Osteocyte (in vitro differentiated cells): ENCODE measurements around the gene WDR27. TPM values are rescaled to one million over a fixed set of nuclear protein-coding genes. Genes with fewer than 3 reads are reported as not detected.

Experiments
- DNase-seq: peaks from one replicate; pipeline ENCODE4 v3.0.0; 2021; ENCODE audit warnings: mixed read lengths; ENCODE audit not compliant: unreplicated experiment; ENCODE audit errors: extremely low spot score
- H3K27ac Mint-ChIP-seq: one replicate; pipeline ENCODE4 v1.8.0; 2021; ENCODE audit warnings: mild to moderate bottlenecking, mixed read lengths; ENCODE audit not compliant: unreplicated experiment
- H3K27me3 Mint-ChIP-seq: one replicate; pipeline ENCODE4 v1.8.0; 2021; ENCODE audit warnings: mixed read lengths; ENCODE audit not compliant: unreplicated experiment
- H3K36me3 Mint-ChIP-seq: one replicate; pipeline ENCODE4 v1.8.0; 2021; ENCODE audit warnings: mixed read lengths; ENCODE audit not compliant: unreplicated experiment
- H3K4me1 Mint-ChIP-seq: one replicate; pipeline ENCODE4 v1.8.0; 2021; ENCODE audit warnings: mixed read lengths; ENCODE audit not compliant: unreplicated experiment
- H3K4me3 Mint-ChIP-seq: one replicate; pipeline ENCODE4 v1.8.0; 2021; ENCODE audit warnings: mild to moderate bottlenecking, moderate library complexity, mixed read lengths; ENCODE audit not compliant: unreplicated experiment
- H3K9me3 Mint-ChIP-seq: one replicate; pipeline ENCODE4 v1.8.0; 2021; ENCODE audit warnings: mixed read lengths; ENCODE audit not compliant: unreplicated experiment
- CTCF ChIP-seq: fragments of 200-600 bp; sonication (generic); IDR thresholded peaks from 2 replicates; pipeline ENCODE4 v1.5.0; 2021; ENCODE audit warnings: antibody characterized with exemption, mild to moderate bottlenecking, moderate library complexity
- total RNA-seq: library from RNA; stranded (reverse); gene quantifications from 2 replicates; pipeline ENCODE4 v1.2.1, GENCODE V29; 2021

The WDR27 gene
- total RNA-seq, 1 donor from 2014 or later, result 37.4 TPM

DNA sequence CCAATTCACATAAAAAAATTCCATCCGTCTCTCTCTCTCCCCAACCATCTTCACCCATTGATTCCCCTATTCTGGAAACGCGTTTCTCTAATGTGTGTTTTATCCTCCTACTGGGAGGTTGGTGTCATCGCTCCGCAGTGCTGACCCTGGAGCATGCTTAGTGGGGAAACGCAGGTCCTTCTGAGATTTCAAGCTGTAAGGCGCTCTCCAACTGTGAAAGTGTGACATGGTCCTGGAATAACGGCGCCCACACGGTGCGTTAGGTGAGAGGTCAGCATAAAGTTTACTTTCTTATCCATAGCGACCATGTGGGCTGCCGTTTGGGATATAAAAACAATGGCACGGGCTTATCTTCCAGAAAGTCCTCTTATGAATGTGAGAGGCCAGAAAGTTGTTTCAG is 123.9 kb downstream of the WDR27 start:
- DNase-seq, result no peak
- H3K9me3 Mint-ChIP-seq, result no peaks in the 10 kb centered on the region
- no peak overlapping the region for H3K4me3 Mint-ChIP-seq
- H3K36me3 Mint-ChIP-seq, result peaks cover 4% of the 10 kb centered on the region
- TF ChIP-seq CTCF, result no peak
- H3K4me1 Mint-ChIP-seq, result no peaks in the 10 kb centered on the region
- H3K27me3 Mint-ChIP-seq, result no peaks in the 10 kb centered on the region
- H3K27ac Mint-ChIP-seq, result no peak overlapping the region

- Mint-ChIP-seq H3K9me3 (no peaks in the 10 kb centered on the region), H3K27ac (no peak overlapping the region), H3K4me3 (no peak overlapping the region), H3K27me3 (no peaks in the 10 kb centered on the region), H3K4me1 (no peaks in the 10 kb centered on the region), H3K36me3 (peaks cover 1% of the 10 kb centered on the region)
- TF ChIP-seq CTCF, result no peak
- no peak for DNase-seq
Observed at GRCh38 chr6:169577236-169577635, 124.6 kb downstream of the WDR27 start.

GRCh38 chr6:169575821-169576220 is 126.0 kb downstream of the WDR27 start:
- Mint-ChIP-seq H3K27me3 (no peaks in the 10 kb centered on the region), H3K9me3 (no peaks in the 10 kb centered on the region), H3K4me3 (no peak overlapping the region), H3K27ac (no peak overlapping the region), H3K36me3 (no peaks in the 10 kb centered on the region), H3K4me1 (peaks cover 8% of the 10 kb centered on the region)
- no peak for DNase-seq
- no peak for TF ChIP-seq CTCF

GRCh38 chr6:169575365-169575764 is 126.5 kb downstream of the WDR27 start:
- Mint-ChIP-seq H3K27ac (no peak overlapping the region), H3K27me3 (no peaks in the 10 kb centered on the region), H3K4me3 (no peak overlapping the region), H3K36me3 (no peaks in the 10 kb centered on the region), H3K9me3 (no peaks in the 10 kb centered on the region), H3K4me1 (peaks cover 9% of the 10 kb centered on the region)
- TF ChIP-seq CTCF, result no peak
- no peak for DNase-seq

- Mint-ChIP-seq H3K4me1 (peaks cover 9% of the 10 kb centered on the region), H3K27me3 (no peaks in the 10 kb centered on the region), H3K27ac (no peak overlapping the region), H3K9me3 (no peaks in the 10 kb centered on the region), H3K4me3 (no peak overlapping the region), H3K36me3 (no peaks in the 10 kb centered on the region)
- DNase-seq, result no peak
- TF ChIP-seq CTCF, result no peak
Observed at GRCh38 chr6:169574420-169574819, 127.4 kb downstream of the WDR27 start.
